Measurements from ENCODE around the gene FAM161A. TPM values are rescaled to one million over a fixed set of nuclear protein-coding genes. Genes with fewer than 3 reads are reported as not detected.
"Not testable (repeated sequence)": the region's sequence is repeated elsewhere in the genome, so short reads cannot be mapped to it uniquely, and the experiment has no call there.

Gene FAM161A
- polyA plus RNA-seq, 1 experiment, result 0.20 TPM

DNA sequence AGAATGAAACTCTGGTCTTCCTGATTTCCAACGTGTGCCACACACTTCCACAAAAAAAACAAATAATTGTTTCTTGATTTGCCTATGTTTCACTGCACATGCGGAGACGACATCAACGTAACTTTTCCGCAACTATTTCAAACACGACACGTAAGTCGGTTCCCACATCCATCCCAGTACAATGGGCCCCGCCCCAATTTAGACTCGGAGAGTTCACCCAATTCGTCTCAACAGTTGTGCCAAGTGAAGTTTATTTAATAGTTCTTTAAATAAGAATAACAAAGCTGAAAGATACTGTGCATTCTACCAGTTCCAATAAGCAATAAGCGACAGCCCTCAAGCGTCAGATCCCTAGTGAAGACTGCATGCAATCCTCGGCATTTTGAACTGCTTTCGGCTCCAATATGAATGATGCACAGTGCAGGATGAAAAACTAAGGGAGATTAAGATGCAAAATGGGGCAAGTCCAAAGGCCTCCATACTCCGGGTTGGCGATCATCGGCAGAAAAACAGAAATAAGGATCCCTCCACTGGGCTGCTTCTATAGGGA lies 33.9 kb upstream of the FAM161A start:
- DNase-seq (ENCODE audit: low read depth), result no peak
- TF ChIP-seq, protein P1, sequence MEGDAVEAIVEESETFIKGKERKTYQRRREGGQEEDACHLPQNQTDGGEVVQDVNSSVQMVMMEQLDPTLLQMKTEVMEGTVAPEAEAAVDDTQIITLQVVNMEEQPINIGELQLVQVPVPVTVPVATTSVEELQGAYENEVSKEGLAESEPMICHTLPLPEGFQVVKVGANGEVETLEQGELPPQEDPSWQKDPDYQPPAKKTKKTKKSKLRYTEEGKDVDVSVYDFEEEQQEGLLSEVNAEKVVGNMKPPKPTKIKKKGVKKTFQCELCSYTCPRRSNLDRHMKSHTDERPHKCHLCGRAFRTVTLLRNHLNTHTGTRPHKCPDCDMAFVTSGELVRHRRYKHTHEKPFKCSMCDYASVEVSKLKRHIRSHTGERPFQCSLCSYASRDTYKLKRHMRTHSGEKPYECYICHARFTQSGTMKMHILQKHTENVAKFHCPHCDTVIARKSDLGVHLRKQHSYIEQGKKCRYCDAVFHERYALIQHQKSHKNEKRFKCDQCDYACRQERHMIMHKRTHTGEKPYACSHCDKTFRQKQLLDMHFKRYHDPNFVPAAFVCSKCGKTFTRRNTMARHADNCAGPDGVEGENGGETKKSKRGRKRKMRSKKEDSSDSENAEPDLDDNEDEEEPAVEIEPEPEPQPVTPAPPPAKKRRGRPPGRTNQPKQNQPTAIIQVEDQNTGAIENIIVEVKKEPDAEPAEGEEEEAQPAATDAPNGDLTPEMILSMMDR (IDR thresholded peaks at IDR 0.05; ENCODE audit: insufficient read depth, low read depth, low read length), result no peak
- POLR2A ChIA-PET, result no interaction called here
- Histone ChIP-seq H3K4me3 (ENCODE audit: low read depth, low read length) (peak overlapping the region; percentile 96), H3K27me3 (ENCODE audit: control insufficient read depth, insufficient read depth, low read length) (no peaks in the 10 kb centered on the region), H3K36me3 (ENCODE audit: control insufficient read depth, insufficient read depth, low read length) (peaks cover under 1% of the 10 kb centered on the region)
- CTCF ChIA-PET, result no interaction called here

DNA sequence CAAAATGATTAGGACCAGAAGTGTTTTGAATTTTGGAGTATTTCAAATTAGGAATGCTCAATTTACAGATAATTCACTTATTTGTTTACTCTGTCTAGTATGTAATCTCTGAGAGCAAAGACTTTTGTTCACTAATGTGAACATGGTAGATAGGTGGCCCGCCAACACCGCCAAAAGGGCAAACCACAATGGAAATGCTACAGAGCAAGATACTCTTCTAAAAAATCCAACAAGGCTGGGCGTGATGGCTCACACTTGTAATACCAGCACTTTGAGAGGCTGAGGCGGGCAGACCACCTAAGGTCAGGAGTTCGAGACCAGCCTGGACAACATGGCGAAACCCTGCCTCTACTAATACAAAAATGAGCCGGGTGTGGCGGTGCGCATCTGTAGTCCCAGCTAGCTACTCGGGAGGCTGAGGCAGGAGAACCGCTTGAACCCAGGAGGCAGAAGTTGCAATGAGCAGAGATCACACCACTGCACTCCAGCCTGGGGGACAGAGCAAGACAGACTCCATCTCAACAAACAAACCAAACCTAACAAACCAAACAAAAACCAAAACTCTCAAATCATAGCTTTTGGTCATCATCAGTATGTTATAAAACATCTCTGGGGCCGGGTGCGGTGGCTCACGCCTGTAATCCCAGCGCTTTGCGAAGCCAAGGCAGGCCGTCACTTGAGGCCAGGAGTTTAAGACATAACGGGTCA lies 32.2 kb upstream of the FAM161A start:
- peaks cover 2% of the 10 kb centered on the region for H3K36me3 ChIP-seq (ENCODE audit: control insufficient read depth, insufficient read depth, low read length)
- CTCF ChIA-PET, result no interaction called here
- POLR2A ChIA-PET, result no interaction called here
- TF ChIP-seq, protein P1 (IDR thresholded peaks at IDR 0.05; ENCODE audit: insufficient read depth, low read depth, low read length), result no peak
- no peak for DNase-seq (ENCODE audit: low read depth)
- no peaks in the 10 kb centered on the region for H3K27me3 ChIP-seq (ENCODE audit: control insufficient read depth, insufficient read depth, low read length)
- no peak overlapping the region for H3K4me3 ChIP-seq (ENCODE audit: low read depth, low read length)

DNA sequence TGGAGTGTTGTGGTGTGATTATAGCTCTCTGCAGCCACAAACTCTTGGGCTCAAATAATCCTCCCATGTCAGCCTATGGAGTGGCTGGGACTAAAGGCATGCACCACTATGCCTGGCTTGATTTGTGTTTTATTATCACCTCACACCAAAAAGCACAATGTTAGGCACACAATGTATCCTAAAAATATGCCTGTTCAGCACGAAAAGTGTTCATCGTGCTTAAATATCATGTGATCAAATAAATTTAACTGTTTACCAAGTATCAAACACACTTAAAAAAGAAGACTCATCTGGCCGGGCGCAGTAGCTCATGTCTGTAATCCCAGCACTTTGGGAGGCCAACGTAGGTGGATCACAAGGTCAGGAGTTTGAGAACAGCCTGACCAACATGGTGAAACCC lies 29.0 kb upstream of the FAM161A start:
- Histone ChIP-seq H3K4me3 (ENCODE audit: low read depth, low read length) (no peak overlapping the region), H3K36me3 (ENCODE audit: control insufficient read depth, insufficient read depth, low read length) (peaks cover 6% of the 10 kb centered on the region), H3K27me3 (ENCODE audit: control insufficient read depth, insufficient read depth, low read length) (no peaks in the 10 kb centered on the region)
- TF ChIP-seq, protein P1 (IDR thresholded peaks at IDR 0.05; ENCODE audit: insufficient read depth, low read depth, low read length), result no peak
- POLR2A ChIA-PET, result no interaction called here
- DNase-seq (ENCODE audit: low read depth), result no peak
- CTCF ChIA-PET, result no interaction called here

DNA sequence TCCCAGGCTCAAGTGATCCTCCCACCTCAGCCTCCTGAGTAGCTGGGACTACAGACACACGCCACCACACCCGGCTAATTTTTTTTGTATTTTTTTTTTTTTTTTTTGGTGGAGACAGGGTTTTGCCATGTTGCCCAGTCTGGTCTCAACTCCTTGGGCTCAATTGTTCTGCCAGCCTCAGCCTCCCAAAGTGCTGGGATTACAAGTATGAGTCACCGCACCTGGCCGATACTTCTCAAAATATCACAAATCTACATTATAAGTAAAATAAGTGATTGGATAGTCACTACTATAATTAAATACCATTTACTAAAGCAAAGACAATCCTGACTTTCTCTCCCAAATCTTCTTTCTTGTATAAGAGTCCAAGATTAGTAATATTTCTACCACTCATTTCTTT lies 25.5 kb upstream of the FAM161A start:
- POLR2A ChIA-PET; CTCF ChIA-PET; H3K4me3 ChIP-seq (ENCODE audit: low read depth, low read length); H3K27me3 ChIP-seq (ENCODE audit: control insufficient read depth, insufficient read depth, low read length); DNase-seq (ENCODE audit: low read depth): not testable (repeated sequence)
- H3K36me3 ChIP-seq (ENCODE audit: control insufficient read depth, insufficient read depth, low read length), result peaks cover 11% of the 10 kb centered on the region

DNA sequence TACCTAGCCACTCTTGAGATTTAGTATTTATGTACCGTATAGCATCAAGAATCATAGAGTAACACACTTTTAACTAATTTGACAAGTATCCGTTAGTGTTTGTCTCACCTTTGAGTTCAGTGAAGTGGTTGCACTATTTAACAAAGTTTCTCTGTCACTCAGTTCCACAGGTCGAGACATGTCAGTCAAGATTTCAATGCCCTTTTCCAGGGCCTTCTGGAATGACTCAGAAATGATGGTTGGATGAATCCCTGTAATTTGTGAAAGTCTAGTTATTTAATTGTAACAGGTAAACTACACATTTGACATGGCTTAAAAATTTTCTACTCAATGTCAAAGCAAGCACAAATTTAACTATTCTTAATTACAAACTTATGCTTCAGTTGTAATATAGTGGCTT lies 24.9 kb upstream of the FAM161A start:
- Histone ChIP-seq H3K36me3 (ENCODE audit: control insufficient read depth, insufficient read depth, low read length) (peaks cover 11% of the 10 kb centered on the region), H3K27me3 (ENCODE audit: control insufficient read depth, insufficient read depth, low read length) (no peaks in the 10 kb centered on the region), H3K4me3 (ENCODE audit: low read depth, low read length) (no peak overlapping the region)
- TF ChIP-seq, protein P1 (IDR thresholded peaks at IDR 0.05; ENCODE audit: insufficient read depth, low read depth, low read length), result no peak
- ChIA-PET POLR2A (interaction anchor here (0.6 kb wide), 1 partner anchor 750 kb away, joined by 3 read pairs; no protein-coding TSS in a partner anchor), CTCF (no interaction called here)
- DNase-seq (ENCODE audit: low read depth), result no peak

All from BJ (cell line).